DND-41 (cell line): Measurements from ENCODE around the gene HDAC4.

ENCODE experiments used
- CTCF ChIP-seq: IDR thresholded peaks from 2 replicates; pipeline ENCODE4 v1.5.1; 2012; ENCODE audit warnings: borderline replicate concordance, low read length, moderate library complexity, mild to moderate bottlenecking; ENCODE audit not compliant: poor library complexity, severe bottlenecking; ENCODE audit errors: extremely low read depth
- EZH2 ChIP-seq: IDR thresholded peaks from 3 replicates; pipeline ENCODE4 v1.6.1; 2012; ENCODE audit warnings: borderline replicate concordance, low read depth, mild to moderate bottlenecking, moderate library complexity, low read length, inconsistent platforms; ENCODE audit not compliant: severe bottlenecking

GRCh38 chr2:239296020-239296932 lies 104.5 kb downstream of the HDAC4 start:
- TF ChIP-seq CTCF (no peak), EZH2 (no peak)
